Measurements from ENCODE around the gene DNLZ.

Gene DNLZ

DNA sequence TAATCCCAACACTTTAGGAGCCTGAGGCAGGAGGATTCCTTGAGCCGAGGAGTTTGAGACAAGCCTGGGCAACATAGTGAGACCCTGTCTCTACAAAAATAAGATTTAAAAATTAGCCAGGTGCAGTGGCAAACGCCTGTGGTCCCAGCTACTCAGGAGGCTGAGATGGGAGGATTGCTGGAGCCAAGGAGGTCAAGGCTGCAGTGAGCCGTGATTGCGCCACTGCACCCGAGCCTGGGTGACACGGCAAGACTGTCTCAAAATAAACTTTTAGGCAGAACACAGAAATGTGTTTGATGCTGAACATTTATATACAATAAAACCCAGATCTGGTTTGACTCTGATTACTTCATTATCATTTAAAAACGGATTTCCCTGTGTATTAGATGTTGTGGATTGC, 41.9 kb upstream of the DNLZ start:
- no peak overlapping the region for H3K4me3 ChIP-seq (ENCODE audit: insufficient read length, low read depth)
- H3K27me3 ChIP-seq (ENCODE audit: insufficient read depth, insufficient read length) = no peaks in the 10 kb centered on the region
- no peak for DNase-seq (ENCODE audit: low read depth, low spot score)
- no peaks in the 10 kb centered on the region for H3K9me3 ChIP-seq (ENCODE audit: insufficient read depth, low read length)
- TF ChIP-seq ZNF274 (IDR thresholded peaks at IDR 0.05; ENCODE audit: low read depth, low read length) = no peak
- no peak for TF ChIP-seq YY1 (IDR thresholded peaks at IDR 0.05; ENCODE audit: insufficient read depth, insufficient read length)
- TF ChIP-seq SUZ12 (IDR thresholded peaks at IDR 0.05; ENCODE audit: extremely low read depth, insufficient read depth, insufficient read length) = no peak
- H3K36me3 ChIP-seq (ENCODE audit: insufficient read depth, insufficient read length, low read length) = peaks cover 82% of the 10 kb centered on the region
- peaks cover 9% of the 10 kb centered on the region for H3K4me1 ChIP-seq (ENCODE audit: insufficient read depth, insufficient read length)
- H3K9ac ChIP-seq (ENCODE audit: insufficient read length, low read depth) = no peak overlapping the region

DNA sequence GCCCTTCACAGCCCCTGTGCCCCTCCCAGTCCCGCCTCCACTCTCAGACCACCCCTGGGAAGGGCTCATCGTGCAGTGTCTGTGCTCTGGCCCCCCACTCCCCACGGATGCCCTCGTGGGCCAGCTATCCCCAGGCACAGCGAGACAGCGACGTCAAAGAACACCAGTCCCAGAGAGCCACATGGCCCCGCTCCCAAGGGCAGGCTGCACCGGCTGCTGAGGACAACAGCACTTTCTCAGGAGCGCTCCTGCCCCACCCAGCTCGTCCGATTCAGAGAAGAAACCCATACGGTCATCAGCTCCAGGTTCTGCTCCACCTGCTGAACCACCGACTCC, 41.2 kb upstream of the DNLZ start:
- peak overlapping the region; percentile 17 for H3K9ac ChIP-seq (ENCODE audit: insufficient read length, low read depth)
- DNase-seq (ENCODE audit: low read depth, low spot score) = no peak
- peaks cover 82% of the 10 kb centered on the region for H3K36me3 ChIP-seq (ENCODE audit: insufficient read depth, insufficient read length, low read length)
- no peaks in the 10 kb centered on the region for H3K27me3 ChIP-seq (ENCODE audit: insufficient read depth, insufficient read length)
- H3K4me1 ChIP-seq (ENCODE audit: insufficient read depth, insufficient read length) = peaks cover 11% of the 10 kb centered on the region
- TF ChIP-seq YY1 (IDR thresholded peaks at IDR 0.05; ENCODE audit: insufficient read depth, insufficient read length) = no peak
- TF ChIP-seq SUZ12 (IDR thresholded peaks at IDR 0.05; ENCODE audit: extremely low read depth, insufficient read depth, insufficient read length) = no peak
- TF ChIP-seq ZNF274 (IDR thresholded peaks at IDR 0.05; ENCODE audit: low read depth, low read length) = no peak
- H3K9me3 ChIP-seq (ENCODE audit: insufficient read depth, low read length) = no peaks in the 10 kb centered on the region
- no peak overlapping the region for H3K4me3 ChIP-seq (ENCODE audit: insufficient read length, low read depth)

GRCh38 chr9:136403915-136404800, 40.6 kb upstream of the DNLZ start:
- H3K27me3 ChIP-seq (ENCODE audit: insufficient read depth, insufficient read length) = no peaks in the 10 kb centered on the region
- no peak overlapping the region for H3K4me3 ChIP-seq (ENCODE audit: insufficient read length, low read depth)
- peaks cover 78% of the 10 kb centered on the region for H3K36me3 ChIP-seq (ENCODE audit: insufficient read depth, insufficient read length, low read length)
- TF ChIP-seq SUZ12 (IDR thresholded peaks at IDR 0.05; ENCODE audit: extremely low read depth, insufficient read depth, insufficient read length) (no peak), ZNF274 (IDR thresholded peaks at IDR 0.05; ENCODE audit: low read depth, low read length) (no peak), YY1 (IDR thresholded peaks at IDR 0.05; ENCODE audit: insufficient read depth, insufficient read length) (no peak)
- H3K9ac ChIP-seq (ENCODE audit: insufficient read length, low read depth) = no peak overlapping the region
- H3K4me1 ChIP-seq (ENCODE audit: insufficient read depth, insufficient read length) = peaks cover 11% of the 10 kb centered on the region
- no peaks in the 10 kb centered on the region for H3K9me3 ChIP-seq (ENCODE audit: insufficient read depth, low read length)
- no peak for DNase-seq (ENCODE audit: low read depth, low spot score)

DNA sequence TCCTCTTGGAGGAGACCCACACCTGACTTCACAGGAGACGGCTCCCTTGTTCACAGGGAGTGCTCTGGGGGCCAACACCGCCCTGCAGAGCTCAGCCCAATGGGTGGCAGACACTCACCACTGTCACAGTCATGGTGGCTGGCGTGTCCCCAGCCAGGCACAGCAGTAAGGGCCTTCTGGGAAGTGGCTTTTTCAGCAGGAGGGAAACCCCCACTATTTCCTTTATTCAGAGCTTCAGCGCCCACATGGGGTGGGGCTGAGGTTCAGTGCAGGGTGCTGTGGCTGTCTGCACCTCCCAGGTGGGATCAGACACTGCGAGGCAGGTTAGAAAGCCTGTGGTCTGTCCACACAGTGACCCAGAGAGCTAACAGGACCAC, 40.0 kb upstream of the DNLZ start:
- Histone ChIP-seq H3K9ac (ENCODE audit: insufficient read length, low read depth) (no peak overlapping the region), H3K4me1 (ENCODE audit: insufficient read depth, insufficient read length) (peaks cover 14% of the 10 kb centered on the region), H3K36me3 (ENCODE audit: insufficient read depth, insufficient read length, low read length) (peaks cover 79% of the 10 kb centered on the region), H3K9me3 (ENCODE audit: insufficient read depth, low read length) (no peaks in the 10 kb centered on the region), H3K27me3 (ENCODE audit: insufficient read depth, insufficient read length) (no peaks in the 10 kb centered on the region), H3K4me3 (ENCODE audit: insufficient read length, low read depth) (no peak overlapping the region)
- DNase-seq (ENCODE audit: low read depth, low spot score) = no peak
- no peak for TF ChIP-seq ZNF274 (IDR thresholded peaks at IDR 0.05; ENCODE audit: low read depth, low read length)

- H3K27me3 ChIP-seq (ENCODE audit: insufficient read depth, insufficient read length) = no peaks in the 10 kb centered on the region
- DNase-seq (ENCODE audit: low read depth, low spot score) = no peak
- H3K9me3 ChIP-seq (ENCODE audit: insufficient read depth, low read length) = no peaks in the 10 kb centered on the region
- H3K9ac ChIP-seq (ENCODE audit: insufficient read length, low read depth) = no peak overlapping the region
- peaks cover 78% of the 10 kb centered on the region for H3K36me3 ChIP-seq (ENCODE audit: insufficient read depth, insufficient read length, low read length)
- no peak overlapping the region for H3K4me3 ChIP-seq (ENCODE audit: insufficient read length, low read depth)
- TF ChIP-seq YY1 (IDR thresholded peaks at IDR 0.05; ENCODE audit: insufficient read depth, insufficient read length) = no peak
- no peak for TF ChIP-seq ZNF274 (IDR thresholded peaks at IDR 0.05; ENCODE audit: low read depth, low read length)
- TF ChIP-seq SUZ12 (IDR thresholded peaks at IDR 0.05; ENCODE audit: extremely low read depth, insufficient read depth, insufficient read length) = no peak
- peaks cover 15% of the 10 kb centered on the region for H3K4me1 ChIP-seq (ENCODE audit: insufficient read depth, insufficient read length)
Observed at GRCh38 chr9:136402067-136402466, 38.5 kb upstream of the DNLZ start.

GRCh38 chr9:136401173-136401922, 37.8 kb upstream of the DNLZ start:
- DNase-seq (ENCODE audit: low read depth, low spot score) = no peak
- no peaks in the 10 kb centered on the region for H3K27me3 ChIP-seq (ENCODE audit: insufficient read depth, insufficient read length)
- TF ChIP-seq ZNF274 (IDR thresholded peaks at IDR 0.05; ENCODE audit: low read depth, low read length) = no peak
- no peak for TF ChIP-seq SUZ12 (IDR thresholded peaks at IDR 0.05; ENCODE audit: extremely low read depth, insufficient read depth, insufficient read length)
- no peak for TF ChIP-seq YY1 (IDR thresholded peaks at IDR 0.05; ENCODE audit: insufficient read depth, insufficient read length)
- no peak overlapping the region for H3K9ac ChIP-seq (ENCODE audit: insufficient read length, low read depth)
- peaks cover 15% of the 10 kb centered on the region for H3K4me1 ChIP-seq (ENCODE audit: insufficient read depth, insufficient read length)
- peaks cover 79% of the 10 kb centered on the region for H3K36me3 ChIP-seq (ENCODE audit: insufficient read depth, insufficient read length, low read length)
- no peaks in the 10 kb centered on the region for H3K9me3 ChIP-seq (ENCODE audit: insufficient read depth, low read length)
- H3K4me3 ChIP-seq (ENCODE audit: insufficient read length, low read depth) = no peak overlapping the region

DNA sequence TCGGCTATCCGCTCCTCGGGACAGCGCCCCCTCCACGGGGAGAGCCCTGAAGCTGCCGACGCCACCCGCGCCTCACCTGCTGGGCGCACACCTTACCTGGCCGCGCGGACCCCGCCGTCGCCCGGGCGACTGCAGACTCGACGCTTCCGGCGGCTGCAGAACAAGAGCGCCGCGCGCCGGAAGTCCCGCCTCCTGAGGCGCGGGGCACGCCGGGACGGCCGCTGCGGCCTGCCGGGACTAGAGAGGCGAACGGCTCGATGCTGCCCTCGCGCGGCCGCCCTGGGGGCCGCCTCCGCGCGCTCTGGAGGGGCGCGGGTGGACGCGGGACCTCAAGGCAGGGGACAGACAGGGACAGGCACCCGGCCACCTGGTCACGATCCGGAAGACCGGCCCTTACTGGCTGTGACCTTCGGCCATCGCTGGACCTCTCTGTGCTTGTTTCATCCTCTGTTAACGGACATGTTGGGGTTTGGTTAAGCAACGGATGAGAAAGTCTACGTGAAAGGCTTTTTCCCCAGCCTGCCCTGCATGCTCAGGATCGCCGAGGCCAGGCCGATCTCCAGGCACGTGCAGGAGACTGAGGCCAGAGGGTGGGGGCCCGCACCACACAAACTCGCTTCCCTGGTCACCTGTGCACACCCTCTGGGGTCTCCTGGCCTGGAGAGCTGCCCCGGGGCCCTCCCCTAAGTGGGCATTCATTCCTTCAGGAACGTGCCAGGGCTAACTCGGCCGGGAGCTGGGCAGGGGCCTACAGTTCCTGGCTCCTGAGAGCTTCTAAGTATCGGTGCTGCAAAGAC, 36.7 kb upstream of the DNLZ start, which contains the start of gene SNAPC4:
Gene SNAPC4, minus strand, starts transcription at position 133 of the 797 bp plus-strand sequence. CDS start 1,742 bp downstream, outside the sequence.
- no peaks in the 10 kb centered on the region for H3K9me3 ChIP-seq (ENCODE audit: insufficient read depth, low read length)
- peaks cover 79% of the 10 kb centered on the region for H3K36me3 ChIP-seq (ENCODE audit: insufficient read depth, insufficient read length, low read length)
- DNase-seq (ENCODE audit: low read depth, low spot score) = peak; percentile 86
- no peaks in the 10 kb centered on the region for H3K27me3 ChIP-seq (ENCODE audit: insufficient read depth, insufficient read length)
- TF ChIP-seq YY1 (IDR thresholded peaks at IDR 0.05; ENCODE audit: insufficient read depth, insufficient read length) (peak; percentile 21), ZNF274 (IDR thresholded peaks at IDR 0.05; ENCODE audit: low read depth, low read length) (no peak), SUZ12 (IDR thresholded peaks at IDR 0.05; ENCODE audit: extremely low read depth, insufficient read depth, insufficient read length) (no peak)
- peaks cover 15% of the 10 kb centered on the region for H3K4me1 ChIP-seq (ENCODE audit: insufficient read depth, insufficient read length)
- peak within 1 kb of the TSS; percentile 95 for H3K4me3 ChIP-seq (ENCODE audit: insufficient read length, low read depth)
- H3K9ac ChIP-seq (ENCODE audit: insufficient read length, low read depth) = peak within 1 kb of the TSS; percentile 99
